Gastroesophageal sphincter (tissue), 3 donors: ENCODE data around the gene PPARA.

Experiments used
- CTCF ChIP-seq, 4 experiments: fragments of 200-600 bp in 2 of 4; fragments of 450-650 bp in 2 of 4; sonication (generic) in 1 of 4; IDR thresholded peaks; one replicate each; pipeline ENCODE4 v1.5.1; 2017 to 2019; ENCODE audit warnings: antibody characterized with exemption in 4 of 4, mild to moderate bottlenecking in 2 of 4, moderate library complexity in 2 of 4
- POLR2A ChIP-seq, 2 donors: fragments of 450-650 bp; IDR thresholded peaks; one replicate each; pipeline ENCODE4 v1.6.1; 2017; ENCODE audit warnings: antibody characterized with exemption in 2 of 2, mild to moderate bottlenecking in 2 of 2, moderate library complexity in 1 of 2
- POLR2AphosphoS5 ChIP-seq: sonication (generic); formaldehyde crosslinking; IDR thresholded peaks from one replicate; pipeline ENCODE4 v1.6.1; 2017; ENCODE audit warnings: antibody characterized with exemption

GRCh38 chr22:46145896-46146295 is 4.4 kb upstream of the PPARA start:
- TF ChIP-seq CTCF (IDR thresholded peaks at IDR 0.05) (no peak), POLR2AphosphoS5 (no peak), POLR2A (IDR thresholded peaks at IDR 0.05) (no peak)
